Smooth muscle cell (in vitro differentiated cells): ENCODE results near the gene DUSP28. TPM values are rescaled to one million over a fixed set of nuclear protein-coding genes. Genes with fewer than 3 reads are reported as not detected.

Experiments
- DNase-seq: peaks from one replicate; lab custom pipeline; 2025; ENCODE audit not compliant: unreplicated experiment; lab: John Stamatoyannopoulos, UW
- H2AFZ ChIP-seq: fragments of 200-600 bp; sonication (generic); 2 replicates; pipeline ENCODE4 v1.6.0; 2016; ENCODE audit warnings: antibody characterized with exemption, low read depth, mild to moderate bottlenecking
- H3F3A ChIP-seq: fragments of 200-600 bp; sonication (generic); 2 replicates; pipeline ENCODE4 v1.6.0; 2017; ENCODE audit warnings: antibody characterized with exemption, low read depth
- H3K27ac ChIP-seq: fragments of 200-600 bp; sonication (generic); 2 replicates; pipeline ENCODE4 v1.5.1; 2016; ENCODE audit warnings: low read depth, mild to moderate bottlenecking
- H3K27me3 ChIP-seq: fragments of 200-600 bp; sonication (generic); 2 replicates; pipeline ENCODE4 v1.6.1; 2016; ENCODE audit warnings: low read depth, mild to moderate bottlenecking
- H3K36me3 ChIP-seq: fragments of 200-600 bp; sonication (generic); 2 replicates; pipeline ENCODE4 v1.5.1; 2016; ENCODE audit warnings: low read depth
- H3K4me1 ChIP-seq: fragments of 200-600 bp; sonication (generic); 2 replicates; pipeline ENCODE4 v1.5.1; 2016; ENCODE audit warnings: low read depth
- H3K4me2 ChIP-seq: fragments of 200-600 bp; sonication (generic); 2 replicates; pipeline ENCODE4 v1.6.0; 2016; ENCODE audit warnings: mild to moderate bottlenecking
- H3K4me3 ChIP-seq: fragments of 200-600 bp; sonication (generic); 2 replicates; pipeline ENCODE4 v1.5.1; 2016; ENCODE audit warnings: mild to moderate bottlenecking
- H3K79me2 ChIP-seq: fragments of 200-600 bp; sonication (generic); 2 replicates; pipeline ENCODE4 v1.6.0; 2016; ENCODE audit warnings: low read depth, mild to moderate bottlenecking
- H3K9ac ChIP-seq: fragments of 200-600 bp; sonication (generic); 2 replicates; pipeline ENCODE4 v1.6.0; 2016; ENCODE audit warnings: low read depth
- H3K9me3 ChIP-seq: fragments of 200-600 bp; sonication (generic); replicated peaks from 2 replicates; pipeline ENCODE4 v1.5.1; 2016; ENCODE audit warnings: low read depth
- H4K20me1 ChIP-seq: fragments of 200-600 bp; sonication (generic); 2 replicates; pipeline ENCODE4 v1.6.0; 2016; ENCODE audit warnings: low read depth
- CTCF ChIP-seq: fragments of 200-600 bp; sonication (generic); IDR thresholded peaks from 2 replicates; pipeline ENCODE4 v1.5.1; 2017; ENCODE audit warnings: borderline replicate concordance, mild to moderate bottlenecking, antibody characterized with exemption; ENCODE audit not compliant: insufficient read depth, poor library complexity, severe bottlenecking
- WGBS: methylation state at CpG from one replicate; pipeline ENCODE4 v1.1.7; 2016; ENCODE audit warnings: low lambda C conversion rate; 5-methylcytosine and 5-hydroxymethylcytosine counted together
- polyA plus RNA-seq: library from polyadenylated mRNA; unstranded; fragments of >200 nt; fragmentation: Nextera tagmentation; extraction: Ambion mirVana; gene quantifications from 2 replicates; pipeline ENCODE4 v1.2.1, GENCODE V29; 2016
- total RNA-seq: library from RNA; depleted of rRNA; stranded (reverse); fragments of >200 nt; gene quantifications from 2 replicates; pipeline ENCODE4 v1.2.3, GENCODE V29; 2014

DUSP28 gene
- total and polyA plus RNA-seq, 2 experiments from 2014 or later = 2.2 to 6.4 TPM

DNA sequence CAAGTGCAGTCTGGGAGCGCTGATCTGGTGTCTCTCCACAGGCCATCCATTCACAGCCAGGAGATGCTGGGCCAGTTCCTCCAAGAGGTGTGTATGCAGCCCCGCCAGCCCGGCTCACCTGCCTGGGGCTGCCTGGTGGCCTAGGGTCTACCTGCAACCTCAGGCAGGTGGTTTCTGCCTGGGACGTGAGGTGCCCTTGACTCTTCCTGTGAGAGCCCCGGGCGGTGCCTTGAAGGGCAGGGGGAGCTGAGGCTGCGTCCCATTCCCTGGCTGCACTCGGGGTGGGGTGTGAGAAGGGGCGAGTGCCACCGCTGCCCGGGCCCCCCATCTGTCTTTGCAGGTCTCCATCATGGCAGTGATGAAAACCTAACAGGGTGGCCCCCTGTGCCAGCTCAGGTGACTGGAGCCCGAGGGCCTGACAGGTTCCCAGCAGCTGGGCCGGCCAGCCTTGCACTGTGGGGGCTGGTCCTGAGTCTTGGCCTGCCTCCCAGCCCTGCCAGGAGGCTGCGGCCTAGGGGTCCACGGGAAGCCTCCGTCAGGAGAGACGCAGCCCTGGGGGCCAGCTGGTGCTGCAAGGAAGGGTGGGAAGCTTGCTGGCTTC, 38.3 kb downstream of the DUSP28 start:
- no peak overlapping the region for H3K4me3 ChIP-seq

GRCh38 chr2:240599141-240599583, 39.0 kb downstream of the DUSP28 start:
- no peak for DNase-seq
- Histone ChIP-seq H3K27ac (no peak overlapping the region), H3K9me3 (no peaks in the 10 kb centered on the region), H3K9ac (no peak overlapping the region), H3F3A (no peaks in the 10 kb centered on the region), H3K79me2 (no peaks in the 10 kb centered on the region), H3K4me3 (no peak overlapping the region), H2AFZ (no peak overlapping the region), H3K27me3 (no peaks in the 10 kb centered on the region), H3K36me3 (no peaks in the 10 kb centered on the region), H4K20me1 (peaks cover 19% of the 10 kb centered on the region), H3K4me2 (no peak overlapping the region), H3K4me1 (no peaks in the 10 kb centered on the region)
- 93% methylated on average over 11 of the region's 11 CpGs for WGBS
- no peak for TF ChIP-seq CTCF

More for the DNA sequence above, 38.3 kb downstream of the DUSP28 start:
- no peak overlapping the region for H3K4me2 ChIP-seq
- H3K9me3 ChIP-seq = no peaks in the 10 kb centered on the region
- no peaks in the 10 kb centered on the region for H3K4me1 ChIP-seq
- 96% methylated on average over 17 of the region's 17 CpGs for WGBS
- no peaks in the 10 kb centered on the region for H3F3A ChIP-seq
- H3K79me2 ChIP-seq = no peaks in the 10 kb centered on the region
- DNase-seq = no peak
- H2AFZ ChIP-seq = no peak overlapping the region
- no peak overlapping the region for H3K9ac ChIP-seq
- H3K27ac ChIP-seq = no peak overlapping the region
- peaks cover 23% of the 10 kb centered on the region for H4K20me1 ChIP-seq
- TF ChIP-seq CTCF = no peak
- no peaks in the 10 kb centered on the region for H3K36me3 ChIP-seq
- no peaks in the 10 kb centered on the region for H3K27me3 ChIP-seq

- Histone ChIP-seq H3K9me3 (no peaks in the 10 kb centered on the region), H3F3A (no peaks in the 10 kb centered on the region), H3K27ac (no peak overlapping the region), H3K4me1 (no peaks in the 10 kb centered on the region), H3K9ac (no peak overlapping the region), H3K4me2 (no peak overlapping the region), H4K20me1 (peaks cover 13% of the 10 kb centered on the region), H3K27me3 (no peaks in the 10 kb centered on the region), H2AFZ (no peak overlapping the region), H3K36me3 (no peaks in the 10 kb centered on the region), H3K79me2 (no peaks in the 10 kb centered on the region), H3K4me3 (no peak overlapping the region)
- 97% methylated on average over 16 of the region's 16 CpGs for WGBS
- no peak for TF ChIP-seq CTCF
- no peak for DNase-seq
These were observed 40.3 kb downstream of the DUSP28 start for GRCh38 chr2:240600451-240600961.
